C4-2B (cell line): ENCODE measurements around the gene MANF.

Experiments
- H3K27ac ChIP-seq: fragments of 450-650 bp; 2 replicates; pipeline ENCODE4 v1.5.1; 2017
- CTCF ChIP-seq: fragments of 450-650 bp; conservative IDR thresholded peaks from 2 replicates; pipeline ENCODE4 v1.5.1; 2017; ENCODE audit warnings: mild to moderate bottlenecking
- ZFX ChIP-seq: fragments of 450-650 bp; IDR thresholded peaks from 2 replicates; pipeline ENCODE4 v1.6.1; 2017

MANF gene

GRCh38 chr3:51343918-51344687 lies 41.0 kb upstream of the MANF start:
- no peak overlapping the region for H3K27ac ChIP-seq
- no peak for TF ChIP-seq ZFX
- no peak for TF ChIP-seq CTCF

GRCh38 chr3:51350751-51351150 lies 34.3 kb upstream of the MANF start:
- no peak for TF ChIP-seq ZFX
- no peak for TF ChIP-seq CTCF
- no peak overlapping the region for H3K27ac ChIP-seq

- TF ChIP-seq CTCF (no peak), ZFX (no peak)
- H3K27ac ChIP-seq = no peak overlapping the region
Measured at GRCh38 chr3:51353131-51353530, 32.0 kb upstream of the MANF start.

GRCh38 chr3:51353691-51354090 lies 31.4 kb upstream of the MANF start:
- TF ChIP-seq ZFX (no peak), CTCF (no peak)

GRCh38 chr3:51354172-51354571 lies 30.9 kb upstream of the MANF start:
- TF ChIP-seq CTCF (no peak), ZFX (no peak)
- H3K27ac ChIP-seq = no peak overlapping the region

More at GRCh38 chr3:51353691-51354090, 31.4 kb upstream of the MANF start:
- H3K27ac ChIP-seq = no peak overlapping the region

GRCh38 chr3:51354731-51355615 lies 30.1 kb upstream of the MANF start:
- TF ChIP-seq CTCF (no peak), ZFX (no peak)
- H3K27ac ChIP-seq = peak overlapping the region; percentile 71
